HG03095 (cell line): ENCODE data around the gene GBP6.
"Not testable (repeated sequence)": the region's sequence is repeated elsewhere in the genome, so short reads cannot be mapped to it uniquely, and the experiment has no call there.

Source experiments
- ATAC-seq: cut with Tn5 transposase; IDR thresholded peaks from one replicate; pipeline ENCODE4 v1.9.1; 2021; ENCODE audit warnings: moderate library complexity; ENCODE audit not compliant: unreplicated experiment

Gene GBP6

GRCh38 chr1:89363638-89364536 is at the start of gene GBP6:
Gene GBP6 (plus strand): TSS chr1:89364059. CDS start chr1:89368552, 4,493 bp downstream.
- ATAC-seq = no peak

- ATAC-seq = no peak
Measured at GRCh38 chr1:89322402-89322801, 41.5 kb upstream of the GBP6 start.

- no peak for ATAC-seq
Measured at GRCh38 chr1:89331890-89332289, 32.0 kb upstream of the GBP6 start.

GRCh38 chr1:89332461-89332860 is 31.4 kb upstream of the GBP6 start:
- no peak for ATAC-seq

- ATAC-seq = no peak
Measured at GRCh38 chr1:89335486-89335885, 28.4 kb upstream of the GBP6 start.

- no peak for ATAC-seq
Measured at GRCh38 chr1:89337903-89338302, 26.0 kb upstream of the GBP6 start.

GRCh38 chr1:89339039-89339438 is 24.8 kb upstream of the GBP6 start:
- ATAC-seq = no peak

GRCh38 chr1:89345479-89345878 is 18.4 kb upstream of the GBP6 start:
- not testable (repeated sequence) for ATAC-seq

GRCh38 chr1:89347296-89347695 is 16.6 kb upstream of the GBP6 start:
- ATAC-seq = no peak

GRCh38 chr1:89350298-89350697 is 13.6 kb upstream of the GBP6 start:
- no peak for ATAC-seq

GRCh38 chr1:89351597-89352311 is 12.1 kb upstream of the GBP6 start:
- no peak for ATAC-seq

- ATAC-seq = no peak
Measured at GRCh38 chr1:89352421-89352820, 11.4 kb upstream of the GBP6 start.

- no peak for ATAC-seq
Measured at GRCh38 chr1:89354205-89354604, 9.7 kb upstream of the GBP6 start.

- ATAC-seq = no peak
Measured at GRCh38 chr1:89355056-89355455, 8.8 kb upstream of the GBP6 start.

GRCh38 chr1:89356658-89357400 is 7.0 kb upstream of the GBP6 start:
- ATAC-seq = no peak

- peak; percentile 63 for ATAC-seq
Measured at GRCh38 chr1:89358287-89358893, 5.5 kb upstream of the GBP6 start.

- ATAC-seq = no peak
Measured at GRCh38 chr1:89360716-89361115, 3.1 kb upstream of the GBP6 start.

- no peak for ATAC-seq
Measured at GRCh38 chr1:89361681-89362080, 2.2 kb upstream of the GBP6 start.

GRCh38 chr1:89363196-89363595 is 663 bp upstream of the GBP6 start:
- ATAC-seq = peak; percentile 90

GRCh38 chr1:89364954-89365550 is 1.2 kb downstream of the GBP6 start:
- ATAC-seq = no peak

GRCh38 chr1:89367221-89367620 is 3.4 kb downstream of the GBP6 start:
- no peak for ATAC-seq
